CD4-positive, alpha-beta T cell treated with Interleukin-4 for 4 hours (primary cell): ENCODE measurements around the gene TMX4.
"Not testable (repeated sequence)": the region's sequence is repeated elsewhere in the genome, so short reads cannot be mapped to it uniquely, and the experiment has no call there.

Experiments
- DNase-seq: peaks from one replicate; pipeline ENCODE4 v3.0.0-alpha.2; 2020

Gene TMX4

GRCh38 chr20:7959484-7959883 lies 60.1 kb downstream of the TMX4 start:
- DNase-seq, result no peak

GRCh38 chr20:7956561-7956960 lies 63.0 kb downstream of the TMX4 start:
- not testable (repeated sequence) for DNase-seq

GRCh38 chr20:7950387-7950786 lies 69.2 kb downstream of the TMX4 start:
- DNase-seq, result no peak

GRCh38 chr20:7943891-7944290 lies 75.7 kb downstream of the TMX4 start:
- DNase-seq, result no peak

GRCh38 chr20:7940341-7940740 lies 79.2 kb downstream of the TMX4 start, which contains the start of gene HAO1:
Gene HAO1 (minus strand): TSS chr20:7940458. CDS start chr20:7940422, 36 bp downstream.
- DNase-seq, result no peak

GRCh38 chr20:7939663-7940062 lies 79.9 kb downstream of the TMX4 start:
- no peak for DNase-seq

GRCh38 chr20:7938058-7938457 lies 81.5 kb downstream of the TMX4 start:
- DNase-seq, result no peak

GRCh38 chr20:7937328-7937727 lies 82.2 kb downstream of the TMX4 start:
- no peak for DNase-seq

- DNase-seq, result no peak
These were observed 84.5 kb downstream of the TMX4 start for GRCh38 chr20:7935027-7935551.

- DNase-seq, result no peak
These were observed 86.2 kb downstream of the TMX4 start for GRCh38 chr20:7933346-7933745.

- no peak for DNase-seq
These were observed 89.2 kb downstream of the TMX4 start for GRCh38 chr20:7930343-7930742.
